D721Med (cell line): Measurements from ENCODE around the gene C5AR2.
"Not testable (repeated sequence)": the region's sequence is repeated elsewhere in the genome, so short reads cannot be mapped to it uniquely, and the experiment has no call there.

Experiments used
- DNase-seq: peaks from one replicate; pipeline ENCODE4 v3.0.0; 2011; ENCODE audit warnings: low spot score; ENCODE audit not compliant: insufficient read length
- FAIRE-seq: peaks from 2 replicates; lab custom pipeline; 2011; peaks lifted over from hg19 to GRCh38; lab: Jason Lieb, UNC
- TF ChIP-seq, protein P1 (sequence below): IDR thresholded peaks from 2 replicates; pipeline ENCODE4 v1.5.1; 2012; ENCODE audit warnings: mild to moderate bottlenecking, control low read depth; ENCODE audit not compliant: insufficient read depth; ENCODE audit errors: missing control alignments

C5AR2 gene

DNA sequence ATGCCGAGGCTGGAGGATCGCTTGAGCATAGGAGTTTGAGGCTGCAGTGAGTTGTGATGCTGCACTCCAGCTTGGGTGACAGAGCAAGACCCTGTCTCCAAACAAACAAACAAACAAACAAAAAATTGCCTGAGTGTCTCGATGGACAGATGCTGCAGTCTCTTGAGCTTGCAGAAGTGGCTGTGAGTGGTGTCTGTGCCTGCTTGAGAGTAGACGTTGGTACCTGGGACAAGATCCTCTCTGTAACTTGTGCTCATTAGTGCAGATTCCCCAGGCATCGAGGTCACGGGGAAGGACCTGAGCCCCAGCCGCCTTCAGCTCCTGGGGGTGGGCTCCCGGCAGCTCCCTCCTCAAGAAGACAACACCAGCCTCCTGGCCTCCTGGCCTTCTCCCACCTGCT lies 8.6 kb upstream of the C5AR2 start:
- DNase-seq, result no peak
- TF ChIP-seq, protein P1, sequence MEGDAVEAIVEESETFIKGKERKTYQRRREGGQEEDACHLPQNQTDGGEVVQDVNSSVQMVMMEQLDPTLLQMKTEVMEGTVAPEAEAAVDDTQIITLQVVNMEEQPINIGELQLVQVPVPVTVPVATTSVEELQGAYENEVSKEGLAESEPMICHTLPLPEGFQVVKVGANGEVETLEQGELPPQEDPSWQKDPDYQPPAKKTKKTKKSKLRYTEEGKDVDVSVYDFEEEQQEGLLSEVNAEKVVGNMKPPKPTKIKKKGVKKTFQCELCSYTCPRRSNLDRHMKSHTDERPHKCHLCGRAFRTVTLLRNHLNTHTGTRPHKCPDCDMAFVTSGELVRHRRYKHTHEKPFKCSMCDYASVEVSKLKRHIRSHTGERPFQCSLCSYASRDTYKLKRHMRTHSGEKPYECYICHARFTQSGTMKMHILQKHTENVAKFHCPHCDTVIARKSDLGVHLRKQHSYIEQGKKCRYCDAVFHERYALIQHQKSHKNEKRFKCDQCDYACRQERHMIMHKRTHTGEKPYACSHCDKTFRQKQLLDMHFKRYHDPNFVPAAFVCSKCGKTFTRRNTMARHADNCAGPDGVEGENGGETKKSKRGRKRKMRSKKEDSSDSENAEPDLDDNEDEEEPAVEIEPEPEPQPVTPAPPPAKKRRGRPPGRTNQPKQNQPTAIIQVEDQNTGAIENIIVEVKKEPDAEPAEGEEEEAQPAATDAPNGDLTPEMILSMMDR, result no peak
- FAIRE-seq, result no peak

DNA sequence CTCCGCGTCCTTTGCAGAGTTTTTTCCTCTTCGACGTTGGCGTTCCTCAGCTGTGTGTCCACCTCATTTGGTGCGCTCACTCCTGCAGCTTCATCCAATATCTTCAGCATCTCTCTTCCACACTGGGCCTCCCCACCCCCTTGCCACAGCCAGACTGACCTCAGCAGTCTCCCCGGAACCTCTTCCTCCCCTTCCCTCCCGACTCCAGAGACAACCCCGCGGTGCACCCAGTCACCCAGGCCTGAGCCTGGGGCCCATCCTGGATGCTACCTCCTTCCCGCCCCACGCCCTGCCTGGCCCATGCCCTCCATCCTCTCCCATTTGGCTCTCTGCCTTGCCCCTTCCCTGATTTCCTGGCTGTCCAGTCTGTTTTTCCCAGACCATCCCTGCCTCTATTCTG lies 8.1 kb upstream of the C5AR2 start:
- FAIRE-seq (no peak), DNase-seq (no peak)
- TF ChIP-seq, protein P1, result no peak

DNA sequence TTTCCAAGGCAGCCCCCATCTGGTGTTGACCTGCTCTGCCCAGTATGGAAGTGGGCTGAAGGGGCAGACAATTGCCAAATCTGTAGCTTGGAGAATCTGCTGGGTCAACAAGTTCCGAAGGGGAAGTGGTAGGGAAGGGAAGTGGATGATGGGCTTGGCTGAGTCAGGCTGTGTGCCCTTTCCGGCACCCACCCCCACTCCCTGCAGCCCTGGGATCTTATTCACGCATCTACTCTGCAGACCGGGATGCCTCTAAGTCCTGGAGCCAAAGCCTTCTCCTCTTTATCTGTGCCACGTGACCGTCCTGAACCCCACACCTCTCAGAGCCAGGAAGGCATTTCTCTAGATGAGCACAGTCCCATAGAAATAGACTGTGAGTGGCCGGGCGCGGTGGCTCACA lies 7.5 kb upstream of the C5AR2 start:
- DNase-seq (no peak), FAIRE-seq (no peak)
- TF ChIP-seq, protein P1, result no peak

- TF ChIP-seq, protein P1, result no peak
- FAIRE-seq (no peak), DNase-seq (no peak)
Observed at GRCh38 chr19:47330466-47330869, 1.5 kb upstream of the C5AR2 start.

- FAIRE-seq, result no peak
- no peak for DNase-seq
Observed at GRCh38 chr19:47331490-47331889, 485 bp upstream of the C5AR2 start.

DNA sequence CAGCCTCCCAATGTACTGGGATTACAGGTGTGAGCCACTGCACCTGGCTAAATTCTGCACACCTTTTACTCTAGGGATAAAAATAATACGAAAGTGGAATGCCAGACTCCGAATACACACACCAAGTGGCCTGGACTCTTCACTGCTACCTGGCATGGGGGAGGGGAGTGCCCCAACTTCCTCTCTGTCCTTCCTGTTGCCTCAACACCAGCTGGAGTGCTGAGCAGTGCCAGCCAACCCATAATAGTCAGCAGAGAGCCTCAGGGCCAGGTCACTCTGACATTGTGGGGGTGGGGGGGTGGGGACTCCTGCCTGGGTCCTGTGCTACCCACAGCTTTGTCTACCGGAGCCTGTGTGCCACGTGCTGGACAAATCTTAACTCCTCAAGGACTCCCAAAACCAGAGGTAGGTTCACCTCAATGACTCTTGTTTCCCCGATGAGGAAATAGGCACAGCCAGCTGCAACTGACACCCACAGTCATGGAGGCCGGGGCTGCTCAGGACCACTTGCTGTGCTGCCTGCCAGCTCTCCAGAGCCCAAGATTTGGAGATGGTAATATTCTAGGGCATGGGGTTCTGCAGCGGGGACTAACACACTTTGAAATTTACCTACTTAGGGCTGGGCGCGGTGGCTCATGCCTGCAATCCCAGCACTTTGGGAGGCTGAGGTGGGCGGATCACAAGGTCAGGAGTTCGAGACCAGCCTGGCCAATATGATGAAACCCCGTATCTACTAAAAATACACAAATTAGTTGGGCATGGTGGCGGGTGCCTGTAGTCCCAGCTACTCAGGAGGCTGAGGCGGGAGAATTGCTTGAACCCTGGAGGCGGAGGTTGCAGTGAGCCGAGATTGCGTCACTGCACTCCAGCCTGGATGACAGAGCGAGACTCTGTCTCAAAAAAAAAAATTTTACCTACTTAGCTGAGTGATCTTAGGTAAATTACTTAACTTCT lies 5.1 kb downstream of the C5AR2 start:
- not testable (repeated sequence) for DNase-seq, FAIRE-seq

More at GRCh38 chr19:47331490-47331889, 485 bp upstream of the C5AR2 start:
- TF ChIP-seq, protein P1, result no peak

GRCh38 chr19:47339196-47339880 lies 7.4 kb downstream of the C5AR2 start:
- DNase-seq (no peak), FAIRE-seq (no peak)
- TF ChIP-seq, protein P1, result no peak
